GM21717 (cell line): ENCODE measurements around the gene ROM1.
A peak's percentile ranks its signal among the peaks of the same experiment; 100 is the strongest.
"Not testable (repeated sequence)": the region's sequence is repeated elsewhere in the genome, so short reads cannot be mapped to it uniquely, and the experiment has no call there.

Source experiments
- ATAC-seq: cut with Tn5 transposase; IDR thresholded peaks from one replicate; pipeline ENCODE4 v1.9.1; 2021; ENCODE audit warnings: mild to moderate bottlenecking, moderate library complexity; ENCODE audit not compliant: unreplicated experiment

The ROM1 gene, protein sequence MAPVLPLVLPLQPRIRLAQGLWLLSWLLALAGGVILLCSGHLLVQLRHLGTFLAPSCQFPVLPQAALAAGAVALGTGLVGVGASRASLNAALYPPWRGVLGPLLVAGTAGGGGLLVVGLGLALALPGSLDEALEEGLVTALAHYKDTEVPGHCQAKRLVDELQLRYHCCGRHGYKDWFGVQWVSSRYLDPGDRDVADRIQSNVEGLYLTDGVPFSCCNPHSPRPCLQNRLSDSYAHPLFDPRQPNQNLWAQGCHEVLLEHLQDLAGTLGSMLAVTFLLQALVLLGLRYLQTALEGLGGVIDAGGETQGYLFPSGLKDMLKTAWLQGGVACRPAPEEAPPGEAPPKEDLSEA

DNA sequence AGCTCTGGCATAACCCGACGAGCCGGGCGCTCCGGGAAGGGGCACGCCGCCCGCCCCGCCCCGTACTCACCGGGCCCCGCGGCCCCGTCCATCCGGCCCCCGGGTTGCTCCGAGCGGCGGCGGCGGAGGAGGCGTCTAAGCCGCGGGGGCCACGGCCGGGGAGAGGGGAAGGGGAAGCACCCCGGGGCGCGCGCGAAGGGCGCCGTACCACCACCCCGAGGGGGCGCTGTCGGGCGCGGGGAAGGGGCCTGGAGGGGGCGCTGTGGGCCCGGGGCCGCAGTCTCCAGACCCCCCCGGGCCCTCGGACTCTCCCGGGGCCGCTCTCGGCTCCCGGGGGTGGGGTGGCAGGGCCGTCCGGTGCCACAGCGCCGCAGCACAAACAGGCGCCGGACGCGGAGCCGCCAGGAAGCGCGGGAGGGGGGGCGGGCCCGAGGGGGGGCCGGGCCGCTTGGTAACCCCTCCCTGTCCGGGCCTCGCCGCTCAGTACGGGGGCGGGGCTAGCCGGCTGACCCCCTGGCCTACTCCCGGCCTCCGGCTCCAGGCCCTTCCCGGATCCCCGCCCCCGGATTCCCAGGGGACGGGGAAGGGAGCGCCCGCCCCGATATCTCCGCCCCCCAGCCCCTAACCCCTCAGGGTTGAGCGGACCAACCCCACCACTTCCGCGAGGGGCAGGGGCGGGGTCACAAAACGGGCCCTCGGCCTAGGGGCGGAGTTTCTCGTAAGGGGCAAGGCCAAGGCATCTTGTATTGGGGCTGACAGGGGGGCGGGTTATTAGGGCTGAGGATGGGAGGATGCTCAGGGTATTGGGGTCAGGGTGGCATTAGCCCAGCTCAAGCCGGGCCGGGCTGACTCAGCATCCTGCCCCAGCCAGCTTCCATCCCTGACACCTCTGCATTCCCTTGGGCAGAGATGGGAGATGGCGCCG, at the start of gene ROM1, which contains the start of gene EML3:
ROM1 (plus strand) TSS at position 892 of the 925 bp plus-strand sequence; CDS start at position 917, 25 bp downstream.
EML3 (minus strand) TSS at position 410 of the 925 bp plus-strand sequence; CDS start at position 92, 318 bp downstream.
- peak; percentile 50 for ATAC-seq

DNA sequence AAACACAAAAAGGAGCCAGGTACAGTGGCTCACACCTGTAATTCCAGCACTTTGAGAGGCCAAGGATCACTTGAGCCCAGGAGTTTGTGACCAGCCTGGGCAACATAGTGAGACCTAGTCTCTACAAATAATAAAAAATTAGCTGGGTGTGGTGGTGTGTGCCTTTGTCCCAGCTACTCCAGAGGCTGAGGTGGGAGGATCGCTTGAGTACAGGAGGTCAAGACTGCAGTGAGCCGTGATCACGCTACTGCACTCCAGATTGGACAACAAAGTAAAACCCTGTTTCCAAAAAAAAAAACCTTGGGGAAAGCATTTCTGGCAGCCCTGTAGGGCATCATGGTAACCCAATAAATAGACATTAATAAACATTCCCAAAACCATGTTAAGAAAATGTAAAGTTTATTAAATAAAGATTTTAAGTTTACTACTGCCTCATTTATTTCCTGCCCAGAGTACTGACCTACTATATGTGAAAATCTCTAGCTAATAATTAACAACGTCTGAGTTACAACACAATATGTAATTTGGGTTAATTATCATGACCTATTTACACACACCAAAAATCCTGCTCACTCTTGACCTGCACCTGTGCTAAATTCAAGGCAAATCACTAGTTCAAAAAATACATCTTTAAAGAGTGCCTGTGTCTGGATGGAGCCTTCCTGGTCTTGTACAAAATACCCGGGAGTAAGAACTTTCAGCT, 47.8 kb upstream of the ROM1 start:
- ATAC-seq: no peak

DNA sequence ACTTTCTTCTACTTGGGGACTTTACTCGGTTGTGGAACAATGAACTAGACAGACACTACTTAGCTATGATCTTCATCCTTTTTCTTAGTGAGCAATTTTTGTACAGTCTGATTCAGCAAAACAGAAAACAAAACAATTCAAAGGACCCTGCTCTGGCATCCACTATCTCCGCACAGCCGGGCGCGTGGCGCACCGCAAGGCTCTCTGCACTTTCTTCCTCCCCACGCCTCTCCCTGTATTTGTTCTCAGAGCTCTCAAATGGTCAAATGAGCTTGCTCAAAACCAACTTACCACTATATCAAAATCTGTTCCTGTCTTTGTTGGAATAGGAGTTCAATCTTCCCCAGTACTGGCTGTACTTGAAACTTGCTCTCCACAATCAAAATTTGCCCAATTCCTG, 46.8 kb upstream of the ROM1 start:
- ATAC-seq: no peak

DNA sequence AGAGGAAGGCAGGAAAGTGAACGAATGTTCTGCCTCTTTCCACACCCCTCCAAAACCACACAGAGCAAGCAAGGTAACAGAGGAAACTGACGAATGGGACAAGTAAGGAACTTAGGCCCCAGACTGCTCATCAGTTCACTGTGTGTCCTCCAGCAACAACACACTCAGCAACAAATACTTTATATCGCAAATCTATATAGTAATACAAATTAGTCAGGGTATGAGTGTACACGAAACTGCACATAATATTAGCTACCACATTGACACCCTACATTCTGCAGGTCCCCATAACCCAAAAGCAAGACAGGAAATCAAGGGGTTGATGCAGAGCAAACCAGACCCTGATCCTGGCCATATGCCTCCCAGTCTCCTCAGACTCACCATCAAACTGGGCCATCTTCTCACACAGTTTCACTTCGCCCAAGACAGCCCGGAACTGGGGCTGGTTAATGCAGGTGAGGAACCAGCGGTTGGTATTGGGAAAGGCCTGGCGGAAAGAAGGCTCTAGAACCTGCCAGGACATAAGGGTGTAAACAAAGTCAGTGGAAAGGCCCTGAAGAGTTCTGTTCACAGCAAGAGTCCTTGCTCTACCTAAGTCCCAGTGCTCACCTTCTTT, 45.9 kb upstream of the ROM1 start:
- no peak for ATAC-seq

DNA sequence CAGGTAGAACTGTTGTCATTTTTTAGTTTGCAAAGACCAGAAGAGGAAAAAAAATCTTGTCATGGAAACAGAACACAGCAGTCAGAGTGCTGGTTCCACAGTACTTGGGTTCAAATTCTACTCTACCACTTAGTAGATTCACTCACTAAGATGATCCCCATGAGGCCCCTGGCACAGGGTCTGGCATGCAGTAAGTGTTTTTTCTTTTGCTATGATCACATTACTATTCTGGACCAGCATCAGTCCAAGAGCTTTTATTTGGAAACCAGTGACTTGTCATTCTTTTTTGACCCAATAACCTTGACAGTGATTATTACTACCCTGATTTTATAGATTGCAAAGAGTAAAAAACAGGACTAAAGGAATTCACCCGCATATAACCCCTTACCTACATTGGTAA, 43.4 kb upstream of the ROM1 start:
- no peak for ATAC-seq

DNA sequence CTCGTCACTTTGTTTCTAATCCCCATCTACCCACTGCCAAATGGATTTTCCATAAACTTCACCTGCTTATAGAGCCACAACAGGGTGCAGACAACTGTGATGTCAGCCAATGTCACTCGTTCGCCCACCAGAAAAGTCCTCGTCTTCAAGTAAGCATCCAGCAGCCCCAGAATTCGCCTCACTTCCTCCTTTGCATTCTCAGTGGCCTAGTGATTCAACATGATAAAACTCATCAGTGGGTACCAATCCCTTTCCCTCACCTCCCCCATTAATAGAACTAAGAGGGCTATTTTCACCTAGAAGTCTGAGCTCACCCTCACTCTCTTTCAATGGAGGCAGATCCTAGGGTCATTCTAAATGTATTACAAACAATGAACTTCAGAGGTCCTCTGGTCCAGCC, 42.2 kb upstream of the ROM1 start:
- ATAC-seq: not testable (repeated sequence)

DNA sequence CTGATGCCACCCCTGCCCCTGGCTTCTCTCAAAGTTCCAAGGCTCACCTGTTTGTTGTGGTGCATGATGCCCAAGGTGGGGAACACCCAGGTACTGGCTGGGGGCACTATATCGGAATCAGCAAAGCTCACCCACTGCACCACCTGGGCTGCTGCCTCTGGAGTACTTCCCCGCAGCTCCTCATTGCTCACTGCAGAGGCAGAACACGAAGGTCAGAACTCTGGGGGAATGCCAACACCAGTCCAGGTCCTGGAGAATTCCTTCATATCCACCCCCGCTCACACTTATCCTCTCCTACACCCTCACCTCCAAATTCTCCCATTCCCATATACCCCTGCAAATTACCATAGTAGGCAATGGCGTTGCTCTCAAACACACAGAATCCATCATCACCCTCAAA, 41.6 kb upstream of the ROM1 start:
- not testable (repeated sequence) for ATAC-seq

DNA sequence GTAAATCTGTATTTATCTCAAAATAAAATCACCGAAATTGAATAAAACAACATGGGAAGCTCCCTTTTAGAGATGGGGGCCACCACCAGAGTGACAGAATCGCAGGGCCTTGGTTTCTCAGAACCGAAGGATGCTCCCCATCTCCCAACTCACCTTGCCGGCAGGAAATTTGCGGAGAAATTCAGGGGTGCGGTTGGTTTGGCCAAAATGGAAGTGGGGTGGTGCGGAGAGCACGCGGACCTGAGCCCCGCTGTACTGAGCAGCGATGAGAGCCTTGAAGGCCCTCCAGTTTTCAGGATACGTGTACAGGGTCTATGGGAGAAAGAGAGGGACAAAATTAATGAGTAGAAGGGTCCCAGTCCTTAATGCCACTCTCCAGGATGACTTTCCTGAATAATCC, 40.6 kb upstream of the ROM1 start:
- no peak for ATAC-seq

DNA sequence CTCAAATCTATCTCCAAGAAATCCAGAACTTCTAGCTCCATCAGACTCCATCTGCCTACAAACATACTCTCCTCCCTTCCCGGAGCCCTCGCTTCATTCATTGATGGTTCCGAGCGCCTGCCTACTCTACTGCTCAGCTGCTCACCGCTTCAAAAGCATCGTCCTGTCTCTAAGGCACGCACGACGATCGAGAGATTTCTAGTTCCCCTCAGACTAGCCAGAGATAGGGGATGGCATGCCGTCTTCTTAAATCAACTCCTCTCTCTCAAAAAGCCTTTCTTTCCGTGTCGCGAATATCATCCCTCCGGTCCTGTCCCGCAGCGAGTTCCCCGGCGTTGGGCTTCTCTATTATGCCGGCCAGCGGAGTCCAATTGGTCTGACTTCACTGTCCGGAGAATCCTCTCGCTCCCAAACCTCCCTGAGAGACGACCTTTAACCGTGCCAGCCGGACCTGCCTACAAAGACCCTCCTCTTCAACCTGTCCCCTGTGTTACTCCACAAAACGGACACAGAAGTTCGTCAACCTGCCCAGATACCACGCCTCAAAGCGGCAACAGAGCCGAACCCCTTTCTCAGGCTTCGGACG, 40.0 kb upstream of the ROM1 start:
- ATAC-seq: peak; percentile 4

DNA sequence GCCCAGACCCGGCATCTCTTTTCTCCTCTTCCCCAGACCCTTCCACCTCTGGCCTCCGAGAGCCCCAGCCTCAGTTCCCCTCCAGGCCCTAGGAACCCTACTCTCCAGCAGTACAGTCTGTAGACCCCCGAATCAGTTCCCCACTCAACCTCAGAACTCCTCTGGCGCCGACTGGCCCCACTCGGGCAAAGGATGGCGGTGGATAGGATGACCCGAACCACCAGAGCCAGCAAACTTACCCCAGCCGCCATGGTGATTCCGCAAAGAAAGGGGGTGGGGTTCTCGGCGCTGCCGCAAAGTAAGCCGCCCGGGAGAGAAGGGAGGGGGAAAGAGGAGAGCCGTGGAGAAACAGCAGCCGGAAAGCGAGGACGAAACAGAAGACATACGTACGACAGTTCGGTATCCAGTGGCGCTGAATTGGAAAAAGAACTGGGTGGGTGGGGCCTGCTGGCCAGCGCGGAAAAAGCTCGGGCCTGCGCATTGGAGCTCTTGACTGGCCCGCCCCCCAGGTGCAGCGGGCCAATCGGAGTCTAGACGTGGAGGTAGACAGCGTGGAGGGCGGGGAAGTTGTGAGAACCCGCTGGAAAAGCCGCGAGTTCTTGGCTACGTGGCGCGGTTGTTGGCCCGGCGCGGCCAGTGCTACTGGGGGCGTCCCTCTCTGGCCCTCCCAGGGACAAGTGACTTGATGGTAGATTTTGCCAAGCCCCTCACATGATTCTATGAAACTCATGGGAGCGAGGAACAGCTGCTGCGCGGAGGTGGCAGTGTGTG, 39.3 kb upstream of the ROM1 start, which contains the start of gene EEF1G:
EEF1G (minus strand) TSS at position 300 of the 771 bp plus-strand sequence; CDS start at position 251, 49 bp downstream.
- peak; percentile 70 for ATAC-seq

DNA sequence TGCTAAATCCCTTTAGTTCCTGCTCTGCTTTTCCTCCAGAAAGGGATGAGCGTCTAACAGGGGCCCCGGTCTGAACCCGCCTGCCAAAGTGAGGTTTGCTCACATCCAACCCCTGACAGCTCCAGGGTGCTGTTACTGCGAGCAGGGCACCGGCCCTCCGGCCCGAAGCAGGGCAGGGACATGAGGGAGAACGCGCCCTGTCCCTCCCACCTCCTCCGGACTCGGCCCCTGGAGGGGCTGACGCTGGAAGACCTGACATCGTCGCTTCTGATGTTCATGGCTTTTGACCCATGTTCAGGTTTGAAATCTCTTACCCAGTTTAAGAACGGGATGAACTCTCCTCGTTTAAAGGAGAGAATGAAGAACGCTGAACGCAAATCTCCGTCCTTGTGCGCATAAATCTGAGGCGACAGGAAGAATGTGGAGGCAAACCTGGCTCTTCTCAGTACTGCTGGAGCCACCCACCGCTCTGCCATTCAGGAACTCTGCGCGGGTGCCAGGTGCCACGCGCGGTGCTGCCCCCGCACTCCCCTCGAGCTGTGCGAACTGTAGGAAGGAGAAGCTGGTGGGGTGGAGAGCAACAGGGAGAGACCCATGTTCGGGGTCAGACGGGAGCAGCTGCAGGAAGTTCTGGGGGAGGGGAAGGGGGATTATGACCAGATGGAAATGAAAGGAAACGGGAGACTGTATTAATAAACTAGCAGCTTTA, 38.5 kb upstream of the ROM1 start:
- no peak for ATAC-seq

DNA sequence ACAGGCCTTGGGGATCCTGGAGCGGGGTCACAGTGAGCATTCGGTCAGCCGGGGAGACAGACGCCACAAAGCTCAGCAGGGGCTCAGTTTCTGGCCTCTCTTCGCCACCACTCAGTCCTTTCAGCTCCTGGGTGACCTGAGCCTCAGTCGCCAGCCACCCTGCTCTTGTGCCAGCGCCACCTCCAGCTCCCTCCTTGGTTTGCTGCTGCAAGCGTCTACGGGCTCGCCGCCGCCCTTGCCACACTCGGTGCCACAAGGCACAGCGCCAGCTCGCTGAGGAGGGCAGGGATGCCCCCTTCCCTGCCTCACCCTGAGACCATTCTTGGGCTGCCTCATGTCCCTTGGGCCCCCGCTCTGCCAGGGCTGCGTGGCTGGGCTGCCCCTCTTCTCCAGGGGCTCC, 37.9 kb upstream of the ROM1 start:
- ATAC-seq: no peak

DNA sequence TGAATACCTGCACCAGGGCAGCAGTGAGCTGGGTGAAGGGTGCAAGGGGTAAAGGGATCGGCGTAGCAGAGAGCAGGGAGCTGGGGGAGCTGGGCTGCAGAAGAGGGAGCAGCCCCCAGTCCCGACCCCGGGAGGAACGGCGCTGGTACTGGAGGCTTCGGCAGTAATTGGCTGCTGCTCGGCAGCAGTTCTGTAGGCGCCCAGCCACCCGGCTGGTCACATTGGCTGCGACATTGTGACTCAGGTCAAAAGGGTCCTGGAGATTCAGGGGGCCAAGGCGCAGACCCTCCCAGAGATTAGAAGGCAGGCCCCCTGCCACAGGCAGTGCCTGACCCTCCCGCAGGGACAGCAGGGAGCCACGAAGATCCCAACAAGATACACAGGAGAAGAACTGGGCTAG, 37.2 kb upstream of the ROM1 start:
- no peak for ATAC-seq

DNA sequence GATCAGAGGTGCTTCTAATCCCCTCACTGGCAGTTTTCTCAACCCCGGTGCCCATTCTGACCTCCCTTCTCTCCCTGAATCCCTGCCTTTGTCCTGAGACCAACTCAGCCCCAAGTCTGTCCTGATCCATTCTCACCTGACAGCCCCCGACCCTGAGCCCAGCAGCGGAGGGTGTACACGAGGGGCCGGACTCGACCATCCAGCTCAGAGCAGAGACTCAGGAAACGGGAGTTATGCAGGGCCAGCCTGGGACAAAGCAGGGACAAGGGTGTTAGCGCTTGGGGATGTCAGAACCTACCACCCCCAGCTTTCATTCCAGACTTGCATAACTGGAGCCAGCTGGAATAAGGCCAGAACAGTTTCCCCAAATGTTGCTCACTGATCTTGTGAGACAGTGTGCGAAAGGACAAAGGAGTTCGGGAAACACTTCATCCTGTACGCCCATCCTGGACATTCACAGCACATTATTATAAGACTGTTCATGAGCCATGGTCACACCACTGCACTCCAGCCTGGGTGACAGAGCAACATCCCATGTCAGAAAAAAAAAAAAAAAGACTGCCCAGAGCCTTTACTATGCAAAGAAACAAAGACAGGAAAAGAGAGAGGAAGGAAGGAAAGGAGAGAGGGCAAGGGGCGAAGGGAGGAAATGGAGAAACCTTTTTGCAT, 35.9 kb upstream of the ROM1 start:
- ATAC-seq: no peak

DNA sequence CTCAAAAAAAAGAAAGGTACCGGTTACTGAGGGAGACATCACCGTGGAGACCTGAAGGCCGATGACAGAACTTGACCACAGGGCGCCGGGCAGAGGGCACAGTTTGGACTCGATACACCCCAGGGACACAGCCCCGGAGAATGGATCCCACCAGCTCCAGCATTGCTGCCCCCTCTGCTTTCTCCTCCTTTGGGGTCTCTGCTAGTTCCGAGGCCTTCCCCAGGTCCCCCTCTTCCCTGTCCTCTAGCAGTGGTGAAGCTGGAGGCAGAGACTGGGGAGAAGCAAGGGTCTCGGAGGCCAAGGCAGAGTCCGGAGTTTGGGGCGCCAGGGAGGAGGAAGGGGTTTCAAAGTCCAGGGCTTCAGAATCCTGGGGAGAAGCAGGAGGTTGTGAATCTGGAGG, 34.5 kb upstream of the ROM1 start:
- no peak for ATAC-seq

DNA sequence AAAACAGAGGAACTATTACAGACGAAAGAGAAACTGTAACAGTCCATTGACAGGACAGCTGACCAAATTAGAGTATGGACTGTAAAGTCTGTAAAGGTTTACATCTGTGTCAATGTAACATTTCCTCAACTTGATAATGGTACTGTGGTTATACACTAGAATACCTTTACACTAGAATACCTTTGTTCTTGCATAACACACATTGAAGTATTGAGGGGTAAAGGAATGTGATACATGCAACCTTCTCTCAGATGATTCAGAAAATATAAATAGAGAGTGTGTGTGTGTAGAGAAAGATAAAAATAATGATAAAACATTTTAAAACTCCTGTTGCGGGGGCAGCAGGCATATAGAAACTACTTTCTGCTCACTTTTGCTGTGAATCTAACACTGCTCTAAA, 33.8 kb upstream of the ROM1 start:
- no peak for ATAC-seq

DNA sequence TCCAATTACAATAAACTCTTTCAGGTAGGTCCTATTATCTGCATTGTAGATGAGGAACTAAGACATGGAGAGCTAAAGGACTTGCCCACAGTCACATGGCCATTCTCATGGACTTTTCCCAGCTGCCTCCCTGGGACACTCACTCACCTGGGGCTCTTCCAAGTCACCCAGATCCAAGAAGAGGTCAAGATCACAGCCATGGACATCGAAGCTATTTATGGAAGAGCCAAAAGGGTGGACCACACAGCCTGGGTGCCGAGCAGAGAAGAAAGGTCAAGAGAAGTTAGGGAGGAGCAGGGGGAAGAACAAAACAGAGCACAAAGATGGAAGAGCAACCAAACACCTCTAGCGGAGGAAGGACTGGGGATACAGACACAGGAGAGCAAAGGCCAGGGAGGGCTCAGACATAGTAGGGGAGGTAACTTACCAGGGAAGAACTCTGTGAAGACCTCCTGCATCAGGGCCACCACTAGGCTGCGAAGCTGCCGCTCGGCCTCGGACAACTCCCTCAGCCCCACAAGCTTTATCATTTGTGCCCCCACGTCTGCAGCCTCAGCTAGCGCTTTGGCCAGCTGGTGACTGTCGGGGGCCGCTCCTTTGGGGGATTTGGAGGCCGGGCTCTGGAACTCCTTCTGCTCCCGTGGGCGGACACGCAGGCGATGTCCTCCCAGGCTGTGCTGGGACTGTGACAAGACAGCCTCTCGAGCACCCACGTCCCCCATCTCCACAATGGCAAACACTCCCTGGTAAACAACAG, 31.9 kb upstream of the ROM1 start:
- no peak for ATAC-seq

DNA sequence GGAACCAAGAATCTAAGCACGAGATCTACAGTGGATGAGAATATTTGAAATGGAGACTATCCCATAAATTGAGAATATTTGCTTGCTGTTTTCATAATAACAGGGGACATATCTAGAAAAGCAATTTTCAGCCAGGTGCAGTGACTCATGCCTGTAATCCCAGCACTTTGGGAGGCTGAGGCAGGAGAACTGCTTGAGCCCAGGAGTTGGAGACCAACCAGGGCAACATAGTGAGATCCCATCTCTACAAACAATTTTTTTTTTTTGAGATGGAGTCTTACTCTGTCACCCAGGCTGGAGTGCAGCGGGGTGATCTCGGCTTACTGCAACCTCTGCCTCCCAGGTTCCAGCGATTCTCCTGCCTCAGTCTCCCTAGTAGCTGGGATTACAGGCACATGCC, 31.3 kb upstream of the ROM1 start:
- not testable (repeated sequence) for ATAC-seq
